C4-2B (cell line): ENCODE measurements around the gene ACOXL.

Source experiments
- CTCF ChIP-seq: fragments of 450-650 bp; conservative IDR thresholded peaks from 2 replicates; pipeline ENCODE4 v1.5.1; 2017; ENCODE audit warnings: mild to moderate bottlenecking
- ZFX ChIP-seq: fragments of 450-650 bp; IDR thresholded peaks from 2 replicates; pipeline ENCODE4 v1.6.1; 2017

- TF ChIP-seq CTCF, result no peak
- TF ChIP-seq ZFX, result no peak
Measured at GRCh38 chr2:111121028-111121827, 388.9 kb downstream of the ACOXL start.
